Mammary epithelial cell (primary cell): ENCODE data around the gene RAD51AP2.

Source experiments
- CTCF ChIP-seq, 2 donors: IDR thresholded peaks in 1 of 2; conservative IDR thresholded peaks in 1 of 2; 2 replicates each; pipeline ENCODE4 v1.5.1; 2011 to 2012; ENCODE audit warnings: inconsistent platforms in 2 of 2, low read length in 2 of 2, mild to moderate bottlenecking in 2 of 2, control low read depth in 1 of 2, low read depth in 1 of 2; ENCODE audit not compliant: insufficient read depth in 1 of 2; ENCODE audit errors: extremely low read depth in 1 of 2
- EZH2 ChIP-seq: IDR thresholded peaks from 2 replicates; pipeline ENCODE4 v1.6.1; 2012; ENCODE audit warnings: low read length, inconsistent platforms, borderline replicate concordance

GRCh38 chr2:17544256-17544655, 26.0 kb upstream of the RAD51AP2 start:
- TF ChIP-seq EZH2: no peak
- no peak for TF ChIP-seq CTCF (conservative IDR thresholded peaks at IDR 0.05 in 1 of 2, IDR thresholded peaks at IDR 0.05 in 1 of 2; ENCODE audit: extremely low read depth in 1 of 2, insufficient read depth in 1 of 2, low read depth in 1 of 2, low read length in 2 of 2)
